GM19035 (cell line): ENCODE data around the gene MIER2.
"Not testable (repeated sequence)": the region's sequence is repeated elsewhere in the genome, so short reads cannot be mapped to it uniquely, and the experiment has no call there.

Source experiments
- ATAC-seq: cut with Tn5 transposase; IDR thresholded peaks from one replicate; pipeline ENCODE4 v1.9.1; 2021; ENCODE audit not compliant: unreplicated experiment

The MIER2 gene

GRCh38 chr19:262125-262524 lies 82.5 kb downstream of the MIER2 start:
- ATAC-seq: no peak

- ATAC-seq: not testable (repeated sequence)
These were observed 87.8 kb downstream of the MIER2 start for GRCh38 chr19:256804-257203.
